GM23338 (cell line): ENCODE results near the gene MFSD2A. TPM values are rescaled to one million over a fixed set of nuclear protein-coding genes. Genes with fewer than 3 reads are reported as not detected.
A peak's percentile ranks its signal among the peaks of the same experiment; 100 is the strongest.

Experiments used
- ATAC-seq: fragments of 200-7000 bp; cut with Tn5 transposase; 3 replicates; pipeline ENCODE4 v1.9.1; 2020
- DNase-seq: peaks from one replicate; pipeline ENCODE4 v3.0.0-alpha.2; 2015; ENCODE audit warnings: low spot score
- H2AFZ ChIP-seq: fragments of 200-600 bp; sonication (generic); 2 replicates; pipeline ENCODE4 v1.8.0; 2016; ENCODE audit warnings: antibody characterized with exemption, mild to moderate bottlenecking, moderate library complexity
- H3F3A ChIP-seq: fragments of 200-600 bp; sonication (generic); replicated peaks from 2 replicates; pipeline ENCODE4 v1.8.0; 2017; ENCODE audit warnings: antibody characterized with exemption, mixed run types, low read depth
- H3K27ac ChIP-seq: fragments of 200-600 bp; sonication (generic); 2 replicates; pipeline ENCODE4 v1.6.1; 2016; ENCODE audit warnings: low read depth
- H3K27me3 ChIP-seq: fragments of 200-600 bp; sonication (generic); 2 replicates; pipeline ENCODE4 v1.8.0; 2016; ENCODE audit warnings: mild to moderate bottlenecking, mixed run types, moderate library complexity; ENCODE audit not compliant: insufficient read depth
- H3K36me3 ChIP-seq: fragments of 200-600 bp; sonication (generic); 2 replicates; pipeline ENCODE4 v1.8.0; 2016; ENCODE audit warnings: mild to moderate bottlenecking; ENCODE audit not compliant: insufficient read depth
- H3K4me1 ChIP-seq: fragments of 200-600 bp; sonication (generic); 2 replicates; pipeline ENCODE4 v1.8.0; 2016; ENCODE audit warnings: mild to moderate bottlenecking, moderate library complexity; ENCODE audit not compliant: insufficient read depth
- H3K4me2 ChIP-seq: fragments of 200-600 bp; sonication (generic); 2 replicates; pipeline ENCODE4 v1.7.1; 2017; ENCODE audit warnings: mixed run types
- H3K4me3 ChIP-seq: fragments of 200-600 bp; sonication (generic); 2 replicates; pipeline ENCODE4 v1.6.1; 2016; ENCODE audit warnings: mixed run types
- H3K79me2 ChIP-seq: fragments of 200-600 bp; sonication (generic); replicated peaks from 2 replicates; pipeline ENCODE4 v1.8.0; 2017; ENCODE audit warnings: mild to moderate bottlenecking; ENCODE audit not compliant: insufficient read depth
- H3K9me2 ChIP-seq: fragments of 200-600 bp; sonication (generic); 2 replicates; pipeline ENCODE4 v1.8.0; 2017; ENCODE audit not compliant: insufficient read depth
- H4K20me1 ChIP-seq: fragments of 200-600 bp; sonication (generic); replicated peaks from 2 replicates; pipeline ENCODE4 v1.8.0; 2017; ENCODE audit warnings: mild to moderate bottlenecking; ENCODE audit not compliant: insufficient read depth
- H3K27ac Mint-ChIP-seq: 2 replicates; pipeline ENCODE4 v1.8.0; 2020; ENCODE audit warnings: inconsistent platforms, mild to moderate bottlenecking, moderate library complexity, mixed read lengths
- H3K27me3 Mint-ChIP-seq: 3 replicates; pipeline ENCODE4 v1.8.0; 2022; ENCODE audit warnings: low read depth, mild to moderate bottlenecking, moderate library complexity, mixed read lengths, inconsistent platforms; ENCODE audit not compliant: insufficient read depth, poor library complexity
- H3K36me3 Mint-ChIP-seq: 3 replicates; pipeline ENCODE4 v1.8.0; 2021; ENCODE audit warnings: low read depth, mild to moderate bottlenecking, inconsistent platforms, moderate library complexity, mixed read lengths
- H3K4me1 Mint-ChIP-seq: 3 replicates; pipeline ENCODE4 v1.8.0; 2020; ENCODE audit warnings: mild to moderate bottlenecking, inconsistent platforms, mixed read lengths
- H3K4me3 Mint-ChIP-seq: 3 replicates; pipeline ENCODE4 v1.8.0; 2021; ENCODE audit warnings: moderate library complexity, mild to moderate bottlenecking, inconsistent platforms, mixed read lengths
- H3K9me3 Mint-ChIP-seq: 3 replicates; pipeline ENCODE4 v1.8.0; 2020; ENCODE audit warnings: moderate library complexity, mild to moderate bottlenecking, inconsistent platforms, mixed read lengths
- EZH2phosphoT487 ChIP-seq: fragments of 200-600 bp; sonication (generic); IDR thresholded peaks from one replicate; pipeline ENCODE4 v1.8.1; 2018; ENCODE audit warnings: antibody characterized with exemption; ENCODE audit not compliant: unreplicated experiment
- NANOG ChIP-seq: IDR thresholded peaks from 2 replicates; pipeline ENCODE4 v1.6.1; 2016; ENCODE audit warnings: antibody characterized with exemption, borderline replicate concordance
- ZNF114 ChIP-seq: fragments of 250-450 bp; sonication (Bioruptor Pico); IDR thresholded peaks from 2 replicates; pipeline ENCODE4 v1.5.0; 2020; ENCODE audit warnings: mild to moderate bottlenecking, moderate library complexity
- ZNF331 ChIP-seq: fragments of 250-450 bp; sonication (Bioruptor Pico); IDR thresholded peaks from 2 replicates; pipeline ENCODE4 v1.5.0; 2020; ENCODE audit warnings: low read depth, mild to moderate bottlenecking, moderate library complexity
- ZNF462 ChIP-seq: fragments of 250-450 bp; sonication (Bioruptor Pico); IDR thresholded peaks from 2 replicates; pipeline ENCODE4 v1.5.0; 2020; ENCODE audit warnings: mild to moderate bottlenecking, moderate library complexity
- polyA plus RNA-seq: library from polyadenylated mRNA; unstranded; fragments of >200 nt; fragmentation: Nextera tagmentation; extraction: Ambion mirVana; gene quantifications from 2 replicates; pipeline ENCODE4 v1.2.1, GENCODE V29; 2016
- small RNA-seq: library from RNA; depleted of rRNA; stranded (forward); fragments of <200 nt; gene quantifications from one replicate; pipeline ENCODE3, GENCODE V24; 2014; ENCODE audit warnings: low replicate concordance
- total RNA-seq: library from RNA; depleted of rRNA; stranded (reverse); fragments of >200 nt; shearing (Covaris generic); gene quantifications from 2 replicates; pipeline ENCODE4 v1.2.3, GENCODE V29; 2014; rRNA removed
- TF ChIP-seq, protein P1 (sequence below), 2 experiments: fragments of 200-600 bp in 1 of 2; sonication (generic) in 1 of 2; conservative IDR thresholded peaks; 2 replicates each; pipeline versions ENCODE4 v1.5.1 to v1.6.1; 2016 to 2017; ENCODE audit warnings: antibody characterized with exemption in 2 of 2, low read depth in 2 of 2, mild to moderate bottlenecking in 2 of 2, moderate library complexity in 1 of 2

MFSD2A gene
- total and polyA plus RNA-seq, 2 experiments from 2014 or later: 16.1 to 23.9 TPM

GRCh38 chr1:40017951-40018575 lies 63.1 kb downstream of the MFSD2A start:
- no peaks in the 10 kb centered on the region for H4K20me1 ChIP-seq
- ATAC-seq: peak; percentile 82

More at GRCh38 chr1:40017951-40018575, 63.1 kb downstream of the MFSD2A start:
- H3K36me3 ChIP-seq: peaks cover 1% of the 10 kb centered on the region; the same call in 1 of the 2 replicates
- H3K79me2 ChIP-seq: no peaks in the 10 kb centered on the region
- no peaks in the 10 kb centered on the region for H3K27me3 ChIP-seq
- H3K9me3 Mint-ChIP-seq: peaks cover 9% of the 10 kb centered on the region; the same call in 2 of the 3 replicates
- no peaks in the 10 kb centered on the region for H3K27me3 Mint-ChIP-seq
- H3K27ac ChIP-seq: no peak overlapping the region
- no peaks in the 10 kb centered on the region for H3K9me2 ChIP-seq
- H3K27ac Mint-ChIP-seq: no peak overlapping the region
- no peak overlapping the region for H3K4me2 ChIP-seq
- no peaks in the 10 kb centered on the region for H3F3A ChIP-seq
- H3K4me1 Mint-ChIP-seq: no peaks in the 10 kb centered on the region
- H3K4me3 Mint-ChIP-seq: no peak overlapping the region
- H3K4me1 ChIP-seq: no peaks in the 10 kb centered on the region
- H3K36me3 Mint-ChIP-seq: no peaks in the 10 kb centered on the region
- H2AFZ ChIP-seq: 0 out of 2 replicates have a peak overlapping the region, but pooled peaks have one; percentile 8
- no peak overlapping the region for H3K4me3 ChIP-seq
- no peak for TF ChIP-seq EZH2phosphoT487
- no peak for TF ChIP-seq ZNF114
- TF ChIP-seq ZNF462: no peak
- no peak for TF ChIP-seq NANOG
- TF ChIP-seq ZNF331: no peak
- TF ChIP-seq, protein P1, sequence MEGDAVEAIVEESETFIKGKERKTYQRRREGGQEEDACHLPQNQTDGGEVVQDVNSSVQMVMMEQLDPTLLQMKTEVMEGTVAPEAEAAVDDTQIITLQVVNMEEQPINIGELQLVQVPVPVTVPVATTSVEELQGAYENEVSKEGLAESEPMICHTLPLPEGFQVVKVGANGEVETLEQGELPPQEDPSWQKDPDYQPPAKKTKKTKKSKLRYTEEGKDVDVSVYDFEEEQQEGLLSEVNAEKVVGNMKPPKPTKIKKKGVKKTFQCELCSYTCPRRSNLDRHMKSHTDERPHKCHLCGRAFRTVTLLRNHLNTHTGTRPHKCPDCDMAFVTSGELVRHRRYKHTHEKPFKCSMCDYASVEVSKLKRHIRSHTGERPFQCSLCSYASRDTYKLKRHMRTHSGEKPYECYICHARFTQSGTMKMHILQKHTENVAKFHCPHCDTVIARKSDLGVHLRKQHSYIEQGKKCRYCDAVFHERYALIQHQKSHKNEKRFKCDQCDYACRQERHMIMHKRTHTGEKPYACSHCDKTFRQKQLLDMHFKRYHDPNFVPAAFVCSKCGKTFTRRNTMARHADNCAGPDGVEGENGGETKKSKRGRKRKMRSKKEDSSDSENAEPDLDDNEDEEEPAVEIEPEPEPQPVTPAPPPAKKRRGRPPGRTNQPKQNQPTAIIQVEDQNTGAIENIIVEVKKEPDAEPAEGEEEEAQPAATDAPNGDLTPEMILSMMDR (conservative IDR thresholded peaks at IDR 0.05; ENCODE audit: low read depth in 2 of 2): peak; percentile 20 to 57; a peak in 3 of 4 replicates
- peak; percentile 57 for DNase-seq

Small RNA genes lying within 50 kb of the gene (small RNA-seq; reads per million reads assigned to genes)
- not detected for gene RF00019

Other genes with a start within 250 kb of the MFSD2A start
- gene PPIE, start 216.3 kb upstream of the MFSD2A start, total RNA-seq: 24.3 and 27.8 TPM in 2 replicates
- 50.3 and 51.9 TPM in 2 replicates for gene PPIE, start 216.3 kb upstream of the MFSD2A start, polyA plus RNA-seq
- gene OXCT2, start 183.8 kb upstream of the MFSD2A start, total RNA-seq: 2.8 and 4.0 TPM in 2 replicates
- 1.1 and 1.4 TPM in 2 replicates for gene OXCT2, start 183.8 kb upstream of the MFSD2A start, polyA plus RNA-seq
- gene BMP8B, start 166.3 kb upstream of the MFSD2A start, total RNA-seq: 0.43 and 0.90 TPM in 2 replicates
- 0.16 and 0.17 TPM in 2 replicates for gene BMP8B, start 166.3 kb upstream of the MFSD2A start, polyA plus RNA-seq
- gene TRIT1, start 71.6 kb upstream of the MFSD2A start, total RNA-seq: 31.0 and 31.8 TPM in 2 replicates
- 19.4 and 24.3 TPM in 2 replicates for gene TRIT1, start 71.6 kb upstream of the MFSD2A start, polyA plus RNA-seq
- 38.8 and 41.1 TPM in 2 replicates for gene MYCL, start 53.2 kb upstream of the MFSD2A start, total RNA-seq
- 8.2 and 9.1 TPM in 2 replicates for gene MYCL, start 53.2 kb upstream of the MFSD2A start, polyA plus RNA-seq
- 222 and 254 TPM in 2 replicates for gene CAP1, start 85.6 kb downstream of the MFSD2A start, total RNA-seq
- 109 and 133 TPM in 2 replicates for gene CAP1, start 85.6 kb downstream of the MFSD2A start, polyA plus RNA-seq
- gene PPT1, start 142.1 kb downstream of the MFSD2A start, total RNA-seq: 202 and 234 TPM in 2 replicates
- gene PPT1, start 142.1 kb downstream of the MFSD2A start, polyA plus RNA-seq: 59.4 and 67.4 TPM in 2 replicates
- 21.1 and 22.2 TPM in 2 replicates for gene RLF, start 206.2 kb downstream of the MFSD2A start, total RNA-seq
- gene RLF, start 206.2 kb downstream of the MFSD2A start, polyA plus RNA-seq: 4.4 and 6.6 TPM in 2 replicates